Breast epithelium (tissue), 4 donors: ENCODE data around the gene ALAS2. TPM values are rescaled to one million over a fixed set of nuclear protein-coding genes. Genes with fewer than 3 reads are reported as not detected.

Source experiments
- DNase-seq, 2 donors: peaks; one replicate each; pipeline ENCODE4 v3.0.0-alpha.2; 2019; ENCODE audit warnings: low spot score in 2 of 2
- H3K27ac ChIP-seq, 2 donors: fragments of 200-600 bp; sonication (generic) in 1 of 2; one replicate each; pipeline ENCODE4 v1.5.1; 2016 to 2019; ENCODE audit warnings: mild to moderate bottlenecking in 1 of 2
- H3K27me3 ChIP-seq, 2 donors: fragments of 200-600 bp; sonication (generic) in 1 of 2; one replicate each; pipeline versions ENCODE4 v1.5.1 to v1.6.0; 2017 to 2019; ENCODE audit warnings: control low read depth in 1 of 2, mild to moderate bottlenecking in 1 of 2
- H3K36me3 ChIP-seq: fragments of 200-600 bp; one replicate; pipeline ENCODE4 v1.5.1; 2019
- H3K4me1 ChIP-seq, 2 donors: fragments of 200-600 bp; sonication (generic); one replicate each; pipeline ENCODE4 v1.5.1; 2016 to 2019; ENCODE audit warnings: control low read depth in 1 of 2
- H3K4me3 ChIP-seq, 3 donors: fragments of 200-600 bp; sonication (generic); 1 replicate in 2 of 3; 2 replicates in 1 of 3; pipeline ENCODE4 v1.5.1; 2016 to 2019; ENCODE audit warnings: mild to moderate bottlenecking in 3 of 3, moderate library complexity in 2 of 3
- H3K9me3 ChIP-seq, 2 donors: fragments of 200-600 bp; sonication (generic) in 1 of 2; one replicate each; pipeline ENCODE4 v1.5.1; 2016 to 2019; ENCODE audit warnings: control low read depth in 1 of 2
- CTCF ChIP-seq, 3 donors: fragments of 450-650 bp; IDR thresholded peaks; one replicate each; pipeline ENCODE4 v1.5.1; 2016 to 2017; ENCODE audit warnings: antibody characterized with exemption in 3 of 3, mild to moderate bottlenecking in 3 of 3, moderate library complexity in 3 of 3
- POLR2A ChIP-seq: fragments of 450-650 bp; IDR thresholded peaks from one replicate; pipeline ENCODE4 v1.6.1; 2016; ENCODE audit warnings: antibody characterized with exemption, mild to moderate bottlenecking, moderate library complexity
- POLR2AphosphoS5 ChIP-seq, 3 donors: sonication (generic); formaldehyde crosslinking; IDR thresholded peaks; one replicate each; pipeline ENCODE4 v1.6.1; 2017; ENCODE audit warnings: antibody characterized with exemption in 3 of 3
- intact Hi-C: fragments of 100-400 bp; cut with DNase I; formaldehyde crosslinking; loops from one replicate; pipeline ENCODE4 v1.15.1; 2023; ENCODE audit warnings: low total_unique reads
- total RNA-seq, 3 donors: library from RNA; depleted of rRNA; stranded (reverse); fragments of >200 nt; gene quantifications; one replicate each; pipeline ENCODE4 v1.1.0, GENCODE V29; 2016

ALAS2 gene
- total RNA-seq, 3 donors from 2014 or later: 1.1 to 1.3 TPM; not detected in 1

DNA sequence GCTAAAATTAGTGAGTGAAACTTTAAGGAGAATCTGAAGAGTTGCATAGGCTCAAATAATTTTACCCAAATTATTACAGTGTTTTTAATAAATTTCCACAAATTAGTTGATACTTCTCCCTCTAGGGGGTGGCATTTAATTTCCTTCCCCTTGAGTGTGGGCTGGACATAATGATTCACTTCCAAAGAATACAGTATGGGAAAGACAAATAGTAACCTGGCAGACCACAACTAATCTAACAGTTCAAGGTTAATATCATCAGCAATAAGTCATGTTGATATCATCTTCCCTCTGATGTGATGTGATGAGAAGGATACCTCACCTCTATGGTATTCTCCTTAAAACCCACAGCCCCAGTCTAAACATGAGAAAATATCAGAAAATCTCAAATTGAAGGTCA, 52.3 kb downstream of the ALAS2 start:
- no peak for DNase-seq
- Histone ChIP-seq H3K4me1 (no peaks in the 10 kb centered on the region), H3K27me3 (peaks cover 0 to 5% of the 10 kb centered on the region in 2 donors), H3K27ac (no peak overlapping the region), H3K4me3 (no peak overlapping the region), H3K9me3 (peaks cover 0 to 4% of the 10 kb centered on the region in 2 donors), H3K36me3 (no peaks in the 10 kb centered on the region)
- TF ChIP-seq POLR2AphosphoS5 (IDR thresholded peaks at IDR 0.05) (no peak), CTCF (IDR thresholded peaks at IDR 0.05) (no peak), POLR2A (no peak)
- intact Hi-C loops: no loop called here

DNA sequence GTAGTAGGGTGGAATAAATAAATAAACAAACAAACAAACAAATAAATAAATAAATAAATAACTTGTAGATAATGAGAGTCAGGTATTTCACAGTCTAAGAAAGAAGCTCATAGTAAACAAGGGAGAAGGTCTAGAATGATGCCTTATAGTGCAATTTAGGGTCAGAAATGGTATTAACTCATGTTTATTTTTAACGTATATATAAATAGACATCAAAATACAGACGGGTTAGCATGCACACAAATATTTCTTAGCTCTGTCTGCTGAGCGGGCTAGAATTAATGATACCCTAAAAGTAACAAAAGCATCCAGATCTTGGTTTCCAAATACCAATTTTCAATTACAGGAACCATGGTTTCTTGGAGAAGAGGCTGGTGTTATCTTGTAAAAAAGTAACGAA, 53.4 kb downstream of the ALAS2 start:
- intact Hi-C loops: no loop called here
- H3K36me3 ChIP-seq: no peaks in the 10 kb centered on the region
- no peak overlapping the region for H3K4me3 ChIP-seq

DNA sequence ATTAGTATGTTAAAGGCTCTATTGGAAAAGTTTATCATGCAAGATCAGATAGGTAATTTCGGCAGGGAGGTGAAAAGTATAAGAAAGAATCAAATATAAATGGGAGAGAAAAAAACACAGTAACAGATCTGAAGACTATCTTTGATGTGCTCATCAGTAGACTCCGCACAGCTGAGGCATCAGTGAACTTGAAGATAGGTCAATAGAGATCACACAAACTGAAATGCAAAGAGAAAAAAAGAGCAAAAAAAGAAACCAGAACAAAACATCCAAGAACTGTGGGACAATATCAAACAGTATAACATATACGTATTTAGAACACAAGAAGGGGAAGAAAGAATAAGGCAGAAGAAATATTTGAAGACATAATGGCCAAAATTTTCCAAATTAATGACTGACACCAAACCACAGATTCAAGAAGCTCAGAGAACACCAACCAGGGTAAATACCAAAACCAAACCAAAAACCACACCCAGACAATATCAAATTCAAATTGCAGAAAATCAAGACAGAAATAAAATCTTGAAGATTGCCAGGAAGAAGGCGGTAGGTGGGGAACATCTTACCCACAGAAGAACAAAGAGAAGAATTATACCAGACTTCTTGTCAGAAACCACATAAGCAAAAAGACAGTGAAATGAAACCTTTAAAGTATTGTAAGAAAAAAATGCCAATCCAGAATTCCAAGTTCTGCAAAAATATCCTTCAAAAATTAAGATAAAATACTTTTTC, 65.8 kb downstream of the ALAS2 start:
- Histone ChIP-seq H3K9me3 (peaks cover 0 to 12% of the 10 kb centered on the region in 2 donors), H3K27ac (no peak overlapping the region), H3K4me3 (no peak overlapping the region), H3K27me3 (peaks cover 0 to 18% of the 10 kb centered on the region in 2 donors), H3K36me3 (no peaks in the 10 kb centered on the region), H3K4me1 (no peaks in the 10 kb centered on the region)
- TF ChIP-seq POLR2AphosphoS5 (IDR thresholded peaks at IDR 0.05): no peak
- TF ChIP-seq POLR2A: no peak
- TF ChIP-seq CTCF (IDR thresholded peaks at IDR 0.05): no peak
- intact Hi-C loops: no loop called here
- no peak for DNase-seq

More for the DNA sequence above, 53.4 kb downstream of the ALAS2 start:
- H3K27me3 ChIP-seq: peaks cover 0 to 5% of the 10 kb centered on the region in 2 donors
- TF ChIP-seq POLR2AphosphoS5 (IDR thresholded peaks at IDR 0.05) (no peak), CTCF (IDR thresholded peaks at IDR 0.05) (no peak), POLR2A (no peak)
- no peak for DNase-seq
- no peaks in the 10 kb centered on the region for H3K9me3 ChIP-seq
- H3K27ac ChIP-seq: no peak overlapping the region
- no peaks in the 10 kb centered on the region for H3K4me1 ChIP-seq

DNA sequence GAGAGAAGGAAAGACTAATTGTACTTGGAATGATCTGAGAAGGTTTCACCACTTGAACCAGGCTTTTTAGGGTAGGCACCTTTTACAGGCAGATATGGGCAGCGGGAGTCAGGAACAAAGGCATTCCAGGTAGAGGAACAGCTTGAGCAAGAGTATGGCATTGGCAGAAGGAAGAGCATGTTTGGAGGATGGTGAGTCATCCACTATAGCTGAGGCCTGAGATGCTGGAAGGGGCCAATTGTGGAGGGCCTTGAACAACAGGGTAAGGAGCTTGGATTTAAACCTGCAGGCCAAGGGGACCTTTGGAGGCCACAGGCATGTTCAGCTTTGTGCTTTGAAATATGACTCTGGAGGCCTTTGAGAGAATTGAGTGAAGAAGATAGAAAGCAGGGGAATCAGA, 69.0 kb downstream of the ALAS2 start:
- intact Hi-C loops: no loop called here
- TF ChIP-seq POLR2A (no peak), CTCF (IDR thresholded peaks at IDR 0.05) (no peak), POLR2AphosphoS5 (IDR thresholded peaks at IDR 0.05) (no peak)
- no peaks in the 10 kb centered on the region for H3K4me1 ChIP-seq

More for the DNA sequence above, 69.0 kb downstream of the ALAS2 start:
- Histone ChIP-seq H3K27ac (no peak overlapping the region), H3K27me3 (peaks cover 0 to 29% of the 10 kb centered on the region in 2 donors), H3K9me3 (no peaks in the 10 kb centered on the region), H3K36me3 (no peaks in the 10 kb centered on the region), H3K4me3 (no peak overlapping the region)
- DNase-seq: no peak

Other genes with a start within 250 kb of the ALAS2 start
- 1 to 10 TPM in 2 of 3 donors, not detected in 1; 1.3 to 2.3 TPM for gene ITIH6, start 232.7 kb downstream of the ALAS2 start, total RNA-seq
- gene MAGED2, start 223.2 kb downstream of the ALAS2 start, total RNA-seq: 100 to 1,000 TPM; 109 to 516 (median 307) TPM
- gene TRO, start 110.2 kb downstream of the ALAS2 start, total RNA-seq: 10 to 100 TPM in 2 of 3 donors, 1 to 10 TPM in 1; 5.0 to 22.0 (median 14.8) TPM
- 10 to 100 TPM in 1 of 3 donors, 1 to 10 TPM in 2; 2.6 to 18.7 (median 3.1) TPM for gene PFKFB1, start 36.8 kb downstream of the ALAS2 start, total RNA-seq
- gene APEX2, start 30.6 kb downstream of the ALAS2 start, total RNA-seq: 10 to 100 TPM in 2 of 3 donors, 1 to 10 TPM in 1; 6.7 to 13.2 (median 10.8) TPM
- gene PAGE2B, start 44.1 kb upstream of the ALAS2 start, total RNA-seq: not detected
- not detected for gene PAGE2, start 58.0 kb upstream of the ALAS2 start, total RNA-seq
- not detected for gene PAGE5, start 189.4 kb upstream of the ALAS2 start, total RNA-seq
- not detected for gene PAGE3, start 233.9 kb upstream of the ALAS2 start, total RNA-seq